GM19463 (cell line): ENCODE data around the gene UBE3D.
"Not testable (repeated sequence)": the region's sequence is repeated elsewhere in the genome, so short reads cannot be mapped to it uniquely, and the experiment has no call there.

ENCODE experiments used
- ATAC-seq: cut with Tn5 transposase; IDR thresholded peaks from one replicate; pipeline ENCODE4 v1.9.1; 2021; ENCODE audit warnings: mild to moderate bottlenecking, moderate library complexity; ENCODE audit not compliant: unreplicated experiment

The UBE3D gene

GRCh38 chr6:82877213-82878195 lies 188.1 kb downstream of the UBE3D start:
- no peak for ATAC-seq

DNA sequence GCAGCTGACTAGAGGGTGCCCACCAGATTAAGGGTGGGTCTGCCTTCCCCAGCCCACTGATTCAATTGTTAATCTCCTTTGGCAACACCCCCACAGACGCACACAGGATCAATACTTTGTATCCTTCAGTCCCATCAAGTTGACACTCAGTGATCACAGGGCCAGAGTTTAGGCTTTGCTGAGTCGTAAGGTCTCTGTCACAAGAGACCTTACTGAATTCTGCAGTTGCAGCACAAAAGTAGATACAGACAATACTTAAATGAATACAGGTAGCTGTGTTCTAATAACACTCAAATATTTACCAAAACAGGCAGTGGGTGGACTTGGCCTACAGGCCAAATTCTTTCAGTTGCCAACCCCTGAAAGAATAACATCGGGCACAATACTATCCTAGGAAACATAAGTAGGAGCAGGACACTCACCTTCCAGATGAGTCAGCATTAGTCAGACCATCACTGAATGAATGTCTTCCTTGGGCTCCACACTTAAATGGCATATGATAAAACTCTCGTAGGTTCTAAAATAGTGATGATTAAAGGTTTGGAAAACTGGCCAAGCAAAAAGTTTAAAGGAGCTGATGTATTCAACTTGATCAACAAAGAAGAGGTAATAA lies 190.0 kb downstream of the UBE3D start:
- no peak for ATAC-seq

GRCh38 chr6:82874867-82875266 lies 190.8 kb downstream of the UBE3D start:
- no peak for ATAC-seq

DNA sequence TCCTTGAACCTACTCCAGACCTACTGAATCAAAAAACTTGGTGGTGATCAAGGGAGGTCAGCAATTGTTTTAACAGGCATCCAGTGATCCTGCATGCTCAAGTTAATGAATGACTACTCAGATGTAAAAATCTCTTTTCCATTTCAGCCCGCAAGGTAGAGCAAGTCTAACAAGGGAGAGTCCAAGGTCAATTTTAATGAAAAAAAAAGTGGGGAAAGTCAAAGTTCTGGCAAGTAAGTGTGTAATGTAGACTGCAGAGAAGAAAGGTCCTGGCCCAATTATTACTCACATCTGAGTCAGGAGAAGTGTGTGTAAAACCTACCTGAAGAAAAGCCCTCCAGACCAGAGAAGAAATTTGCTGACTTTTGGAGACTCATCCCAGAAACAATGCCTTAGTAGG lies 193.5 kb downstream of the UBE3D start:
- ATAC-seq: no peak

DNA sequence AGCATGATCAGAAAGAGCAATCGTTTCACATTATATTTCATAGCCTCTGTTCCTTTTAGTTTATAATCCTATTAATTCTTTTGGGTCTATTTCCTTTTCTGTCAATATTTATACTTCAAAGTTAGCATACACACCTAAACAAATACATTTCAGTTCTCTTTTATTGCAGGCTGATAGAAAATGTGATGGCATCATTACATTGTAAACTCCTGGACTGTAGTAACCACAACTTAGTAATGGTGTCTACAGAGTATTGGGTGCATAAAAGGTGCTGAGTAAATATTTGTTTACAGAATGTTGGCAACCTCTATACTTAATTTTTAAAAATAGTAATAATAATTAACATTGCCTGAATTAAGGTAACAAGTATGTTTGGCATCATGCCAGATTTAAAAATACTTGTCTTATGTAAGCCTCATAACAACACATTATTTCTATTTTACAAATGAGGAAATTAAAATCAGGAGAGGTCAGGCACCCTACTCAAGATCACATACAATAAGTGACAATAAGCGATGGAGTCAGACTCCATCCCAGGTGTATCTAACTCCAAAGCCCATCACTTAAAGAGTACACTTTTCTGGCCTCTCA lies 195.0 kb downstream of the UBE3D start:
- ATAC-seq: no peak

DNA sequence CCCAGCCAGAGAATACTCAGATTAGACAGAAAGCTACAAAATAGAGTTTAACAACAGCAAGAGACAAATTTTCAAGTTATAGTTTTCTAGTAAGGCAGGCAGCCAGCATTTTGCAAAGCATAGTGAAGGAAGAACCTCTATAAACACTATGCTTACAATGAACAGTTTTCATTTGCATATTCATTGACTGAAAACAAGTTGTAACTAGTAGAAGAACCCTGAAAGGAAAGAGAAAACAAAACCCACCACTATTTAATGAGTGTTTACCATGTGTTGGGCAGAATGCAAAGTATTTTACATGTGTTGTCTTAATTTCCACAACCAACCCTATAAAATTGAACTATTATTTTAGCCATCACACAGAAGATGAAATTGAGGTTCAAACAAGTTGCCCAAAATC lies 196.1 kb downstream of the UBE3D start:
- ATAC-seq: no peak

DNA sequence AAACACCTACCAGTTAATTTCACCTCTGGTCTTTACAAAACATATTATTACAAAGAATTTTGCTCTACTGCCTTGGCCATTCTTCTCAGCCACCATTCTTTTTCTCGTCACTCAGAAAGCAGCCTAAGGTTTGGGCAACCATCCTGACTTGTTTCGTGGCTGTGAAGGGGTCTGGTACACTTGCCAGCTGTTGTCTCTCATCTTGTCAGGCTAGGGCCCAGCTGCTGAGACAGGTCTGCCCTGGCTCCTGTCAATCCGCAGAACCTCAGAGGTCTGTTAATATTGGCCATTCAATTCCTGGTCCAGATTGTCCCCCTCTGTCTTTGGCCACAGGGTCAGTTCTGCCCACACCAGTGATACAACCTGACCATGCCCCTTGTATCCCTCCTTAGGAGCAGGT lies 197.7 kb downstream of the UBE3D start:
- no peak for ATAC-seq

DNA sequence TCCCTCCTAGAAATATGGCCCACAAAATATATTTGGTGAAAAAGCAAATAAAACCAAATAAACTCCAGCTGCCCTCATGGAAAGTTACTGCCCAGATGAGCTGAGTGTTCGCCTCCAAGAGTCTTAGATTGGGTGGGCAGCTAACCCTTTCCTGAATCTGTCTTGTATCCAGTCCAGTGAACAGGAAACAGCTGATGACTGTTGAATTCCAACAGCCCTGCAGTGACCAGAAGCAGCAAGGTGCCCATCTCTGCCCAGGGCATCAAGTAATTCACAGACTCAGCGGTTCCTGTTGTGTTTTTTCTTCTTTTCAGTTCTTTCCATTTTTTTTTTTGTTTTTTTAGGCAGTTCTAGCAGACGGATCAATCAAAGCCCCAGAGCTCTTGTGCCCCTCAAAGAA lies 199.2 kb downstream of the UBE3D start:
- no peak for ATAC-seq

GRCh38 chr6:82865461-82865860 lies 200.2 kb downstream of the UBE3D start:
- ATAC-seq: no peak

DNA sequence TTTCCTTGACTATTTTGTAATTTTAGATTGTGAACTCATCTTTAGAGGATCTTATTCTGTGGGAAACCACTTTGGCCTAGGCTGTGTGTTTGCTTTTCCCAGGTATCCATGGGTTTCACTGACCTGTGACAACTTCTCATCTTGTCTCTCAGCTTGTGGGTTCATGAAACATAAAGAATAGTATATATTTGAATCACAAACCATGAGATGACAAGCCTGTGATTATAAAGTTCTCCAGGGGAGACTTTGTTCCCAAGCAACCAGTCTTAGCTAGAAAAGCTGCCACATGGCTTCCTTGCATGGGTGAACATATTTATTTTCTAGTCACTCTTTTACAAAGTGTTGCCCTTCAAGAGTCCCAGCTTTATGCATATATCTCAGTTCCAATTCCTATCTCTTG lies 201.9 kb downstream of the UBE3D start:
- no peak for ATAC-seq

- no peak for ATAC-seq
These were observed 203.1 kb downstream of the UBE3D start for GRCh38 chr6:82862543-82862942.

DNA sequence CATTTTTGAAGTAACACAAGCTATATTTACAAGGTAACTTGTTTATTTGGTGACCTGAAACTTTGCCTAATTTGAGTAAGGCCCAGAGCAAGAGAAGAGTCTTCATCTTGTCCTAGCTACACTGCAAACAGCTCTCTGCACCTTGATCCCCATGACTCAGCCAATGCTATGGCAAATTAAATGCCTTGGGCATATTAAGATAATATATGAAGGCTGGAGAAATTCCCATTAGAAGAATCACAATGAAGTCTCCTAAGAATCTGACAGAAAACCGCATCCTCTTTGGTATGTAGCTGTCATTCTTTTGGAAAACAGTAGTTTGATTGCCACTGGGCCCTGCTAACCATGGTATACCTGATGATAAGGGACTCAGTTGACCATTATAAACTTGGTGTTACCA lies 204.5 kb downstream of the UBE3D start:
- ATAC-seq: no peak

- not testable (repeated sequence) for ATAC-seq
These were observed 209.6 kb downstream of the UBE3D start for GRCh38 chr6:82856077-82856476.

DNA sequence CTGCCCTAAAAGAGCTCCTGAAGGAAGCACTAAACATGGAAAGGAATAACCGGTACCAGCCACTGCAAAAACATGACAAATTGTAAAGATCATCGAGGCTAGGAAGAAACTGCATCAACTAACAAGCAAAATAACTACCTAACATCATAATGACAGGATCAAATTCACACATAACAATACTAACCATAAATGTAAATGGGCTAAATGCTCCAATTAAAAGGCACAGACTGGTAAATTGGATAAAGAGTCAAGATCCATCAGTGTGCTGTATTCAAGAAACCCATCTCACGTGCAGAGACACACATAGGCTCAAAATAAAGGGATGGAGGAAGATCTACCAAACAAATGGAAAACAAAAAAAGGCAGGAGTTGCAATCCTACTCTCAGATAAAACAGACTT lies 212.7 kb downstream of the UBE3D start:
- not testable (repeated sequence) for ATAC-seq

- ATAC-seq: no peak
These were observed 222.3 kb downstream of the UBE3D start for GRCh38 chr6:82843291-82843885.

GRCh38 chr6:82842721-82843120 lies 222.9 kb downstream of the UBE3D start:
- ATAC-seq: no peak
